Heart right ventricle (tissue), 16 donors: ENCODE data around the gene WFIKKN2. TPM values are rescaled to one million over a fixed set of nuclear protein-coding genes. Genes with fewer than 3 reads are reported as not detected.

Experiments
- ATAC-seq, 8 donors: fragments of 200-7000 bp; cut with Tn5 transposase; one replicate each; pipeline ENCODE4 v1.9.1; 2020; ENCODE audit warnings: mild to moderate bottlenecking in 8 of 8, moderate library complexity in 8 of 8, moderate number of reproducible peaks in 1 of 8
- DNase-seq, 2 donors: peaks; one replicate each; pipeline ENCODE4 v3.0.0-alpha.2; 2020
- H3K27ac ChIP-seq, 10 donors: fragments of 200-600 bp; sonication (generic) in 2 of 10; one replicate each; pipeline versions ENCODE4 v1.5.0 to v1.8.0; 2020 to 2022; ENCODE audit warnings: mild to moderate bottlenecking in 3 of 10
- H3K27me3 ChIP-seq, 7 donors: fragments of 200-600 bp; one replicate each; pipeline ENCODE4 v1.8.0; 2021 to 2022; ENCODE audit warnings: mild to moderate bottlenecking in 2 of 7
- H3K36me3 ChIP-seq, 9 donors: fragments of 200-600 bp; sonication (generic) in 1 of 9; one replicate each; pipeline versions ENCODE4 v1.5.0 to v1.8.0; 2020 to 2022; ENCODE audit warnings: mild to moderate bottlenecking in 2 of 9
- H3K4me1 ChIP-seq, 9 donors: fragments of 200-600 bp; sonication (generic) in 1 of 9; one replicate each; pipeline versions ENCODE4 v1.5.0 to v1.8.0; 2020 to 2022; ENCODE audit warnings: mild to moderate bottlenecking in 4 of 9
- H3K4me3 ChIP-seq, 10 donors: fragments of 200-600 bp; sonication (generic) in 2 of 10; one replicate each; pipeline versions ENCODE4 v1.5.0 to v1.8.0; 2020 to 2022; ENCODE audit warnings: mild to moderate bottlenecking in 7 of 10, moderate library complexity in 2 of 10
- H3K9me3 ChIP-seq, 11 donors: fragments of 200-600 bp in 10 of 11; sonication (generic) in 2 of 11; one replicate each; pipeline versions ENCODE4 v1.5.0 to v1.8.0; 2013 to 2022; ENCODE audit warnings: mild to moderate bottlenecking in 2 of 11, control low read depth in 1 of 11, moderate library complexity in 1 of 11
- WGBS, 2 donors: extraction: QIAGEN DNeasy Blood & Tissue Kit; methylation state at CpG; one replicate each; pipeline ENCODE4 v1.1.7; 2013; ENCODE audit warnings: inconsistent platforms in 1 of 2; 5-methylcytosine and 5-hydroxymethylcytosine counted together
- intact Hi-C, 10 donors: fragments of 100-400 bp; cut with DNase I; formaldehyde crosslinking; loops; one replicate each; pipeline versions ENCODE4 v1.11.1 to v1.14.2; 2022
- polyA plus RNA-seq, 2 donors: library from polyadenylated mRNA; stranded (reverse); fragments of 200-250 nt; gene quantifications; one replicate each; pipeline ENCODE4 v1.2.3, GENCODE V29; 2013
- total RNA-seq, 10 donors: library from RNA; stranded (reverse); fragmentation: NEBNext Ultra II Directional in 3 of 10; extraction: Animal tissue kit (Norgen Biotek cat#: 25700) in 3 of 10; gene quantifications; one replicate each; pipeline versions ENCODE4 v1.2.1 to v1.2.4, GENCODE V29; 2021 to 2023
- TF ChIP-seq, protein P1 (sequence below), 9 donors: fragments of 200-600 bp; sonication (generic) in 2 of 9; IDR thresholded peaks; one replicate each; pipeline versions ENCODE4 v1.5.0 to v1.8.0; 2021 to 2022; ENCODE audit warnings: antibody characterized with exemption in 9 of 9, mild to moderate bottlenecking in 5 of 9, moderate library complexity in 1 of 9
- donor health status: Arrhythmogenic right ventricular cardiomyopathy.
- donor health status: ischemic (EF 13 %, LVEDD 7.1; RV severe dilation, severe dysfunction).
- donor health status: healthy with polysubstance abuse.
- donor health status: DM: no; HTN: yes; CAD: no.
- donor health status: DM: no; HTN: no; CAD: no.
- donor health status: ischemic (EF 25% LVEDD 6.9; RV normal size, moderate dysfunction).
- donor health status: ischemic (EF 25% LVEDD 5.7; RV mildly dilated, moderate dysfunction).
- donor health status: healthy.
- donor health status: DM: yes; HTN: yes; CAD: no.
- donor health status: Ischemic cardiomyopathy.
- donor health status: ischemic (EF 35%, LVEDD 5.7; RV mildly dilated, moderate dysfunction).
- donor health status: nonischemic (EF 11% LVEDD 7.7; RV severe dilation, severe dysfunction).
- donor health status: DM: yes; HTN: yes; CAD: no.
- donor health status: PGD.
- donor health status: ischemic (EF 29% LVEDD 5.4; RV normal size, mild dysfunction).
- donor health status: nonischemic (EF 23%, LVEDD 6.1; RV moderate dilation, normal function).

Gene WFIKKN2
- total and polyA plus RNA-seq, 12 donors: 0.10 to 1.7 (median 0.49) TPM

DNA sequence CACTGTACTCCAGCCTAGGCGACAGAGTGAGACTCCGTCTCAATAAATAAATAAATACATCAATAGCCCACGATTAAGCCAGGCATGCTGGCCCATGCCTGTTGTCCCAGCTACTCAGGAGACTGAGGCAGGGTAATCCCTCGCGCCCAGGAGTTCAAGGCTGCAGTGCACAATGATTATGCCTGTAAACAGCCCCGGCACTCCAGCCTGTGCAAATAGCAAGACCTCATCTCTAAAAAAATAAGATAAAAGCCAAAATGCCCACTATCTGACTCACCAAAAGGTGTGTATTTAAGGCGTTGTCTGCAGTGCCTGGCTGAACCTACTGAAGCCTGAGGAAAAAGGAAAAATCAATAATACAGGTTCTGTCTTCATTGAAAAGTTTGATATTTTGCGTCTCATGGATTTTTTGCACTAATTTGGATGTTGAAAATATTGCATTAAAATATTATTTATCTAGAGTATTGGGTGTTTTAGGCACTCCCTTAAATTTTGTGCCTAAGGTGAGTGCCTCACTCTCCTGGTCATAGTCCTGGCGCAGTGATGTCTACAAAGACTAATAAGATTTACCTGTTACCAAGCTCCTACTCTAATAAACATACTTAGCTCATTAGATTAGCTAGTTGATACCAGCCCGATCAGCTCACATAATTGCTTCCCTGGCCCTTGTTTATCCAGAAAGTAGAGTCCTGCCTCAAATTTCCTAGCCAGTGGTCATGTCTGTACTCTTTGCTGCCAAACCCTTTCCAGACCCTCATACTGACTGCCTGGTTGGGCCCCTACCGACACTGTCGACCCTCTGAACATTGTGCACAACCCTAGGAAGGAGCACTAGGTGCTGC is 55.5 kb downstream of the WFIKKN2 start:
- no peak for ATAC-seq
- Histone ChIP-seq H3K4me3 (no peak overlapping the region), H3K27ac (no peak overlapping the region), H3K36me3 (no peaks in the 10 kb centered on the region), H3K4me1 (peaks cover 0 to 10% (median 0%) of the 10 kb centered on the region in 9 donors), H3K27me3 (no peaks in the 10 kb centered on the region), H3K9me3 (no peaks in the 10 kb centered on the region)
- DNase-seq: no peak
- TF ChIP-seq, protein P1, sequence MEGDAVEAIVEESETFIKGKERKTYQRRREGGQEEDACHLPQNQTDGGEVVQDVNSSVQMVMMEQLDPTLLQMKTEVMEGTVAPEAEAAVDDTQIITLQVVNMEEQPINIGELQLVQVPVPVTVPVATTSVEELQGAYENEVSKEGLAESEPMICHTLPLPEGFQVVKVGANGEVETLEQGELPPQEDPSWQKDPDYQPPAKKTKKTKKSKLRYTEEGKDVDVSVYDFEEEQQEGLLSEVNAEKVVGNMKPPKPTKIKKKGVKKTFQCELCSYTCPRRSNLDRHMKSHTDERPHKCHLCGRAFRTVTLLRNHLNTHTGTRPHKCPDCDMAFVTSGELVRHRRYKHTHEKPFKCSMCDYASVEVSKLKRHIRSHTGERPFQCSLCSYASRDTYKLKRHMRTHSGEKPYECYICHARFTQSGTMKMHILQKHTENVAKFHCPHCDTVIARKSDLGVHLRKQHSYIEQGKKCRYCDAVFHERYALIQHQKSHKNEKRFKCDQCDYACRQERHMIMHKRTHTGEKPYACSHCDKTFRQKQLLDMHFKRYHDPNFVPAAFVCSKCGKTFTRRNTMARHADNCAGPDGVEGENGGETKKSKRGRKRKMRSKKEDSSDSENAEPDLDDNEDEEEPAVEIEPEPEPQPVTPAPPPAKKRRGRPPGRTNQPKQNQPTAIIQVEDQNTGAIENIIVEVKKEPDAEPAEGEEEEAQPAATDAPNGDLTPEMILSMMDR (IDR thresholded peaks at IDR 0.05): no peak
- intact Hi-C loops: no loop called here
- 88 to 90% methylated on average over 12 of the region's 12 CpGs for WGBS, 2 donors

DNA sequence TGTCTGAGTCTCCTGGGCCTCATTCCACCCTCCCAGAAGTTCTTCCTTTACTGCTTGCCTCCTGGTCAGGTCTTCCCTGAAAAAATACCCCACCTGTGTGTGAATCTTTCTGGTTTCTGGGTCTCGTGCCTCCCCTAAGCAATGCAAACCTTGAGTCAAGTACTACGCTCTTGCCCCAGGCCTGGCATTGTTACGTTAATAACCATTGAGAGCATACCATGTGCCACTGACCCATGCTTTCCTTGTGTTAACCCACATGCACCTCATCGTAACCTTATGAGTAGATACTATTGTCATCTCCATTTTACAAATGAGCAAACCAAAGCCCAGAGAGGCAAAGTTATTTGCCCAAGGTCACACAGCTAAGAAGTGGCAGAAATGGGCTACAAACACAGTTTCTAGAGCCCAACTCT is 56.2 kb downstream of the WFIKKN2 start:
- 94 to 95% methylated on average over 4 of the region's 4 CpGs for WGBS, 2 donors
- Histone ChIP-seq H3K4me1 (peaks cover 0 to 10% (median 0%) of the 10 kb centered on the region in 9 donors), H3K27me3 (no peaks in the 10 kb centered on the region), H3K4me3 (no peak overlapping the region), H3K9me3 (no peaks in the 10 kb centered on the region), H3K36me3 (no peaks in the 10 kb centered on the region), H3K27ac (no peak overlapping the region)
- intact Hi-C loops: no loop called here
- ATAC-seq: no peak
- DNase-seq: no peak
- TF ChIP-seq, protein P1 (IDR thresholded peaks at IDR 0.05): no peak

Other genes with a start within 250 kb of the WFIKKN2 start
- 1 to 10 TPM in 6 of 10 donors, under 1 TPM in 3, not detected in 1; 0.23 to 5.7 (median 1.1) TPM for gene ABCC3, start 200.7 kb upstream of the WFIKKN2 start, total RNA-seq
- 1 to 10 TPM in 1 of 2 donors, under 1 TPM in 1; 0.41 to 2.0 TPM for gene ABCC3, start 200.7 kb upstream of the WFIKKN2 start, polyA plus RNA-seq
- gene ANKRD40, start 127.7 kb upstream of the WFIKKN2 start, total RNA-seq: 10 to 100 TPM; 39.0 to 56.8 (median 43.6) TPM
- gene ANKRD40, start 127.7 kb upstream of the WFIKKN2 start, polyA plus RNA-seq: 10 to 100 TPM; 18.2 to 20.6 TPM
- 10 to 100 TPM; 35.7 to 63.9 (median 46.8) TPM for gene LUC7L3, start 116.0 kb upstream of the WFIKKN2 start, total RNA-seq
- 100 to 1,000 TPM in 1 of 2 donors, 10 to 100 TPM in 1; 33.7 to 188 TPM for gene LUC7L3, start 116.0 kb upstream of the WFIKKN2 start, polyA plus RNA-seq
- gene ANKRD40CL, start 68.1 kb upstream of the WFIKKN2 start, total RNA-seq: not detected
- gene ANKRD40CL, start 68.1 kb upstream of the WFIKKN2 start, polyA plus RNA-seq: not detected
- 100 to 1,000 TPM in 6 of 10 donors, 10 to 100 TPM in 4; 54.7 to 134 (median 106) TPM for gene TOB1, start 30.8 kb downstream of the WFIKKN2 start, total RNA-seq
- gene TOB1, start 30.8 kb downstream of the WFIKKN2 start, polyA plus RNA-seq: 10 to 100 TPM; 15.6 to 31.7 TPM